ENCODE data around the gene ANKS1A.
"Not testable (repeated sequence)": the region's sequence is repeated elsewhere in the genome, so short reads cannot be mapped to it uniquely, and the experiment has no call there.

Gene ANKS1A

DNA sequence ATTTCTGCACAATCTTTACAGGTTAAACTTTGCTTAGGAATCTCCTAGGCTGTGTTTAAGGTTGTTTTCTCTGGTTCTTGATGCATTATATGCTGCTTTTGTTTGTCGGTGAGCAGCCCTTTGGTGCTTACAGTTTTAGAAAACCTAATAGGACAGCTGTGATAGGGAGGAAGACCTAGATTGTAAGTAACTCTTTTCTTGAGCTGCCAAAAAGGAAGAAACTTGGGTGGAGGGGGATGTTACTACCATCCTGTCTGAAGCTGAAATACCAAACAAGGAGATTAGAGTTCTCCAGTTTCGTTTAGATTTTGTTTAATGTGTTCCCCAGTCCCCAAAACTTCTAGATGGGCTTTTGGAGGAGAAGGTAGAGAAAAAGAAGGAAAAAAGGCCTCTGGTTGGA lies 72.0 kb downstream of the ANKS1A start:
- no peak for DNase-seq

DNA sequence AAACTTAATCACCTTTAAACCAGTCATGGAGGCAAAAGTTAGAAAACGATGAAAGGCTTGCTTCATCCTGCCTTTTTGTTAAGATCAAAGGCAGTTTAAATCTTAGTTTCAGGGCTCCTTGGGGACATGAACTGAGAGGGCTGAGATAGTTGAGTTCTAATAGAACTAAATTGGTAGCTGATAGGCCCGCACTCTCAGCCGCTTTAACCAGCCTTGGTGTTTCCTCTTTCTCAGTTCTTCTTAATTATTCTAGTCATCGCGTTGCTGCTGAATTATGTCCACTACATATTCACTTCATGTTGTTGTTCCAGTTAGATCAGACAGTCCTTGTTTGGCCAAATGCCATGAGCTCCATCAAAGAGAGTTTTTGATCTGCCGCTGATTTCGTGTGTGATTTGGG lies 72.5 kb downstream of the ANKS1A start:
- DNase-seq: no peak

DNA sequence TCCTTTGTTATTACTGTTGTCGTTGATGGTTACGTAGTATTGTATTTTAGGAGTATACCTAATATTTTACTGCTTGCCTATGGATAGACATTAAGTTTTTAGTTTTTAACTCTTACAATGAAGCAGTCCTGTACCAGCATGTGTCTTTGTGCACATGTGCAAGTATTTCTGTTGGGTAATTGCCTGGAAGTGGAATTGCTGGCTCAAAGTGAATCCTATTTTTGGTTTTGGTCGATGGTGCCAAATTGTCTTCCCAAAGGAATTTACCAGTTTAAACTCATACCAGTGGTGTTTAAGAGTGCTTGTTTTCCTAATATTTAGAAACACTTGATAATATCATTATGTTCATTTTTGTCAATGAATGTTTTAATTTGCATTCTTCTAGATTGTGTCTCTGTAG lies 75.5 kb downstream of the ANKS1A start:
- no peak for DNase-seq

DNA sequence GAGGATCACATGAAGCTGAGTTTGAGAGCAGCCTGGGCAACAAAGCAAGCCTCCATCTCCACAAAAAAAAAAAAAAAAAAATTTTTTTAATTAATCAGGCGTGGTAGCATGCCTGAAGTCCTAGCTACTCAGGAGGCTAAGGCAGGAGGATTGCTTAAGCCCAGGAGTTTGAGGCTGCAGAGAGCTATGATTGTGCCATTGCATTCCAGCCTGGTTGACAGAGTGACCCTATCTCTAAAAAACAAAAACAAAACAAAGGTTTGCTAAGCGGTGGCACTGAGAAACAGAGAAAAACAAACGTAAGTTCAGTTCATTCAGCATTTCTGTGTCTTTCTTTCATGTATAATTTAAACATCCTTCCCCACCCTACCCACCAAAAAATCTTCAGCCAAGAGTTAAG lies 78.4 kb downstream of the ANKS1A start:
- no peak for DNase-seq

DNA sequence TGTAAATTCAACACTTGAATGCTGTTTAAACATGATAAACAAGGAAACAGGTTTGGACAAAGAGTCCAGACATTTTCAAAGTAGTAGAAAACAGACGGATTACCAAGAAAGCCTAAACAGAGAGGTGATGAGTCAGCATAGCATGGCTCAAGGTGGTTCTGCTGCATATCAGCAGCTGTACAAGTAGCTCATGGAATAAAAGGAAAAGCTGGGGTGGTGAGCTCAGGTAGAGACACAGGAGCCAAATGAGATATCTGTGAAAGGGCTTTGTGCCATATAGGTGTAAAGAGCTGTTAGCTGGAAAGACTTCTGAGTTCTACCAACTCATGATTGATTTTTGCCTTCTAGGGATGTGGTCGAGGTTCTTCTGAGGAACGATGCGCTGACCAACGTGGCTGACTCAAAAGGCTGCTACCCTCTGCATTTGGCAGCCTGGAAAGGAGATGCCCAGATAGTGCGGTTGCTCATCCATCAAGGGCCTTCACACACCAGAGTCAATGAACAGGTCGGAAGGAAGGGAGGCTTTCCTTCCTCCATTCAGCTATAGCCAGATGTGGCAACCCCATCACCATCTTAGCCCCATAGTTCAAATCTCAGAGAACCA lies 80.7 kb downstream of the ANKS1A start:
- no peak for DNase-seq

DNA sequence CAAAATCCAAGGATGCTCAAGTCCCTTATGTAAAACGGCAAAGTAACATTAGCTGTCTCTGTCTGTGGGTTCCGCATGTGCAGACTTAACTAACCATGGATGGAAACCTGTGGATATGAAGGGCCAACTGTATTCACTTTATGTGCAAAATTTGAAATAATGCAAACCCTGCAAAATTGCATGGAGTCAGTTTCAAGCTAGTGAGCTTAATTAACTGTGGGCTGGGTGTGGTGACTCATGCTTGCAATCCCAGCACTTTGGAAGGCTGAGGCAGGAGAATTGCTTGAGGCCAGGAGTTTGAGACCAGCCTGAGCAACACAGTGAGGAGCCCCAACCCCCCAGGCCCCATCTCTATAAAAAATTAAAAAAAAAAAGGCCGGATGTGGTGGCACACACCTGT lies 81.4 kb downstream of the ANKS1A start:
- DNase-seq: no peak

DNA sequence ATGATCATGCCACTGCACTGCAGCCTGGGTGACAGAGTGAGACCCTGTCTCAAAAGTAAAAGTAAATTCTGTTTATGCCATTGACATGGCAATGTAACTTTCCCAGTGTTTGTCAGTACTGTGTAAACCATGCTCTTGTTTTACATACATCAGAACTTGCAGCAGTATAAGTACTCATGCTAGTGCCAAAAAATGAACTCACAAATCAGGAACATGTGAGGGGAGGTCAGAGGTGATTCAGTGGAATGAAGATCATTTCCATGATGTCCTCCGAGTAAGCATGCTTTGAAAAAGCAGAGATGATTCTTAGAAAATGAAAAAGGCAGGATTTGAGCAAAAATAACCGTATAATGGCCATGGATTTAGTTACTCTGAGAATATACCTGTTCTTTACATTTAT lies 81.9 kb downstream of the ANKS1A start:
- DNase-seq: no peak

- DNase-seq: no peak
Measured at GRCh38 chr6:34973547-34974248, 84.6 kb downstream of the ANKS1A start.

GRCh38 chr6:34974249-34974642 lies 85.2 kb downstream of the ANKS1A start:
- DNase-seq: no peak

GRCh38 chr6:34976239-34976638 lies 87.2 kb downstream of the ANKS1A start:
- DNase-seq: no peak

DNA sequence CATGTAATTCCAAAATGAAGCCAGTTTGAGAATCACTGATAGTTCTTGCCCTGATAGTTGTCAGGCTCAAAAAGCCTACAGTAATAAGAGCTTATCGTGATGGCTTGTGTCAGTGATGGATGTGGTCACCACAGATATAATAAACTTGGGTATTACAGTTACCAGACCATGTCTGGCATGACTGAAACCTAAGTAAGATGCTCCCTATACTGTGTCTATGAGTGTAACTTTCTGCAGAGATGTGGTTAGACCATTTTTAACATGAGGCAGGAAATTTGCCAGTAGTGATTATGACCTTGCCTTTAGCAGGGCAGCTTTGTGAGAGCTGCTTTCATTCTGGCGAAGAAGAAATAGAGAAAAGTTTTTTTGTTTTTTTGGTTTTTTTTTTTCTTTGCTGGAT lies 90.2 kb downstream of the ANKS1A start:
- no peak for DNase-seq

DNA sequence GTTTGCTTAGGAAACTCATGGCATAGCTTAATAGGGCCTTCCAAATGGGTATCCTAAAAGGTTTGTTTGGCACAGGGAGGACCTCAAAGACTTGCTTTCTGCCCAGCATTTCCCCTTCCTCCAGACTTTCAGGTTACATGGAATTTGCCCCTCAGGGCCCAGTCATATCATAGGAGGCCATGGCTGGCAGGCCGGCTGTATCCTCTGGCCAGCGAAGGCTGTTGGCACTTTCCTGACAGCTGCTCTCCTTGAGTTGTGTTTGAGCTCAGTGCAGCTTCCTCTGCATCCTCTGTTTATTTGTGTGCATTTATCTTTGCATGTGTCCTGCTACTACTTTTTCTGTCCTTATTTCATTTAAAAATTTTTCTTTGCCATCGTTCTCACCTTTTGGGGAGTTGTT lies 90.9 kb downstream of the ANKS1A start:
- DNase-seq: no peak

- no peak for DNase-seq
Measured at GRCh38 chr6:34981366-34981765, 92.3 kb downstream of the ANKS1A start.

DNA sequence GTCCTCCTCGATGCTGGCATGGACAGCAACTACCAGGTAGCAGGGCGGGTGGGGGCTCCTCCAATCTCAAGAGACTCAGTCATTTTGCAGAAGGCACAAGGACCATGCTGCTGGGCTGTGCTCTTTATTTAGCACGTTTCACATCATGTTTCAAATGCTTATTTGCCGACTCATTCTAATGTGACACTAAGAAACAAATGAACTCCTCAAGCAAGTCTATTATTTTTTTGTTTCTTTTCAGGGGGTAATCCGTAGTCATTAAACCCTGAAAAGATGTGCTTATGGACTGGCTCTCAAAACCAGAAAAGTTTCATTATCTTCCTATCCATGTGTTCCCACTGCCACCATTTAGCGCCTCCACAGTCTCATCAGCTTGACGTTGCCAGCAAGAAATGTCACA lies 92.9 kb downstream of the ANKS1A start:
- no peak for DNase-seq

DNA sequence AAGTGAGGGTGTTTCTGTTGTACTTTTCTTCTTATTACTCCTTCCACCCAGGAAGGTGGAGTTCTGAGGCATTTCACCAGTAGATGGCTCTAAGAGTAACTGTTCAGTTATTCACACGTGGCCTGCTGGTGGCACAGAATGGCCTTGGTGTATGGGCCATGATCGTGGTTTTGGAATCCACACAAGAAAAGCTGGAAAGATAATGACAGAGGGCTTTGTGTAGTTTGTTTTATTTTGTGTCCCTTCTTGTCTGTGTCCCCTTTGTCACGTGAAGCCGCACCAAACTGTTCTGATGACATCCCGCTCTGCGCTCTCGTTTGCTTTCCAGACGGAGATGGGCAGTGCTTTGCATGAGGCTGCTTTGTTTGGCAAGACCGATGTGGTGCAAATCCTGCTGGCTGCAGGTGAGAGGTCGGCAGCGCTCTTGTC lies 93.4 kb downstream of the ANKS1A start:
- no peak for DNase-seq

DNA sequence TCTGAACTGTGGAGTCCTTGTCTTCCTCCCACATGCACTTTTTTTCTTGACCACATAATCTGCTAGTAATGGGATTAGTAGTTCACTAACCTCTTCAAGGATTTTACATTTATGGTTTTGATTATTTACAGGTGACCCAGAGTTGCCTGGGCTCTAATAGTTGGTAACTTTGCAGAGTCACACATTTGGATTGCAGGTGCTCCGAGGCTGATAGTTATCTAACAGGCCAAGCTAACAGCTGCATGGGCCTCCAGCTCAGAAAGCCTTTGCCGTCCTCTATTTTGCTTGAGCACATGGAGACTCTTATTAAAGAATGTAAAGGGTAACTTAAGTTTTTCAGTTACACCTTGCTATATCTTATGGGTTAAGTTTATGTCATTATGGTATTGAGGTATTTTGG lies 95.4 kb downstream of the ANKS1A start:
- DNase-seq: no peak

DNA sequence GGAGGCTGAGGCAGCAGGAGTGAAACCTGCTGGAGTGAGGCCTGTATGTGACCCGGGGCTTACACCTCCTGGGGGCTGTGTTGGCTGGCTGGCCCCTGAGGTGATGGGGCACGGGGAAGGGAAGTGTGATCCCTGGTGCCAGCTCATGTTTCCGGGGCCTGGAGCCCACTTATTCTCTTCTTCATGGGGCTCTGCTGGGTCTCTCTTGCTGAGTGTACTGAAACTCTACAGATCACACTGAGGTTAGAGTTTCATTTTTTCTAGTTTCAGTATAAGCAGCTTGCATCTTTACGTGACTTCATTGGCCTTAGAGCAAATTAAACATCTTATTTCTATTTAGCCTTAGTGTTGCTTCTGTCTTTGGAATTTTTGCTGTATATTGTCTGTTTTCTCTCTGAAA lies 96.2 kb downstream of the ANKS1A start:
- no peak for DNase-seq

DNA sequence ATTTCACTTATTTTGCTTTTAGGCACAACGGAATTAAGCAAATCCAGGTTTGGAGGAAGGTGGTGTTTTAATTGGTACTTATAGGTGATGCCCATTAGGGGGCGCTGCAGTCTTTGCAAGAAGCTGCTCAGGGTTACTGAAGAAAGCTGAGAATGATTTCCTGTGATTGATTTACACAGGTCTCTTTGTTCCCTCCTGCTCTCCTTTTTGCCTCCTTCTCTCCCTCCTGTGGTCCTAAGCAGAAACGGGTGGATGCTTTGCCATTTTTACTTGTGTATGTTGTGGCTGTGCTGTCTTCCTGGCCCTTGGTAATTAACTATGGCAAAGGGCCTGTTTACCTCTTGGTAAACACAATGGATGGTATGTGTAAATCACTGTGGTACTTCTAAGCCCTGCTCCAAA lies 97.8 kb downstream of the ANKS1A start:
- peak; percentile 36 to 37 for DNase-seq

GRCh38 chr6:34987506-34987905 lies 98.5 kb downstream of the ANKS1A start:
- DNase-seq: no peak

DNA sequence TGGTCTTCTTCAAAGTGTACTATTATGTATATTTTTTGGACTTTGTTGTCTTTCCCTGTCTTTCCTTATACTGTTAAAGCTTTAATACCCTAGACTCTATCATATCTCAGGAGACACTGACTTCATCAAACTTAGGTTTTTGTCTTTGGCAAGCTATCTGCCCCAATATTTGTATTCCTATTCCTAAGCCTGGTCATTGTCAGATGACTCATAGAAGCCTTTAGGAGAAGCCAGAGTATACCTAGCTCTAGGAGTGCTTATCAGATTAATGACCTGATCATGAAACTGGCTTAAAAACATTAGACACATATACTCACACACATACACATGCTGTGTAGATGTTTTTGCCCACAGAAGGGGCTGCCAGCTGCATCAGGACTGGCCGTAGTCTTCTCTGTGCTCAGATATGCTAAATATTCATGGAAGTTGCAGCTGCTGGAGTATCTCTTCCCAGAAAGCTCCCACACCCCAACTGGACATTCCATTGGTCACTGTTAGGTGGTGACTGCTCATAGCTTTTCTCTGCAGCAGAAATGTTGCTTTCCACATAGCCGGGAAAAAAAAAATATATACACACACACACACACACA lies 102.0 kb downstream of the ANKS1A start:
- no peak for DNase-seq

GRCh38 chr6:34992376-34992775 lies 103.3 kb downstream of the ANKS1A start:
- DNase-seq: no peak

DNA sequence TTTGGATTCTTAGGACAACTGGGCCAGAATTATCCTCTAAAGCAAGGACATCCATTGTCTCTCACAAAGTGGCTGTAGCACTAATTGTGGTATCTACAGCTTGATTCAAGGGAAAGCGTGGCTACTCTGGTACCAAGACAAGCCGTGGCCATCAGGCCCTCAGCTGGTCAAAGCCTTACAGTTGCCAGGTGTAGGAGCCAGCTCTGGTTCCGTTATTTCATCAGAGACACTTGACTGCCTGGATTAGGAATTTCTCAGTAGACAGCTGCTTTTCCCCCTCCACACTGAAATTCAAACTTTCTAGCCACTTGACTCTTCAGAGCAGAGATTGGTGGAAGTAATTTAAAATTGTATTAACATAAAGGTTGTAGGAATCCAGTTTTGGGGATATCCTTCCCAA lies 104.2 kb downstream of the ANKS1A start:
- no peak for DNase-seq

DNA sequence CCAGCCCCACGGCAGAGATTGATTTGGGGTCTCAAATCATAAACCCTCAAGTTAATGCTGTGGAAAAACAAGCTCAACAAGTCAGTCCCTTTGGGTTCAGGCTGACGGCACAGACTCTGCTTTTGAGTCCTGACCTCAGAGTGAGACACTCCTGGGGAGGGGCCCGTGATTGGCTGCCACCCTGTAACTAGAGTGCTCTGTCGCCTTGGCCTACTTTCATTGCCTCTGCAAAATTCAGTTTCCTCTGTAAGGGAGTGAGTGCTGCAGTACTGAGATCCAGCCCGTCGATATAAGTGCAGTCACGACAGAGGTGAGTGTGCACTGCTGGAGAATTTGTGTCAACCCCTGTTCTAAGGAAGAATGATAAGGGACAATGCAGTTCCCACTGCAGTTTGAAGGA lies 105.6 kb downstream of the ANKS1A start:
- DNase-seq: no peak

DNA sequence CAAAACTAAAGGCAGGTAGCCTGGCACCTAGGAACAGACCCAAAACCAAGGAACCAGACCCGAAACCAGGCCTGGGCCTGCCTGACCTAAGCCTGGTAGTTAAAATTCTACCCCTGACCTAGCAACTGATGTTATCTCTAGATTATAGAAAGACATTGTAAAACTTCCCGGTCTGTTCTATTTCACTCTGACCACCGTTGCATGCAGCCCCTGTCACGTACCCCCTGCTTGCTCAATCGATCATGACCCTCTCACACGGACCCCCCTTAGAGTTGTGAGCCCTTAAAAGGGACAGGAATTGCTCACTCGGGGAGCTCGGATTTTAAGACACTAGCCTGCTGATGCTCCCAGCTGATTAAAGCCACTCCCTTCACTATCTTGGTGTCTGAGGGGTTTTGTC lies 109.4 kb downstream of the ANKS1A start:
- not testable (repeated sequence) for DNase-seq

DNA sequence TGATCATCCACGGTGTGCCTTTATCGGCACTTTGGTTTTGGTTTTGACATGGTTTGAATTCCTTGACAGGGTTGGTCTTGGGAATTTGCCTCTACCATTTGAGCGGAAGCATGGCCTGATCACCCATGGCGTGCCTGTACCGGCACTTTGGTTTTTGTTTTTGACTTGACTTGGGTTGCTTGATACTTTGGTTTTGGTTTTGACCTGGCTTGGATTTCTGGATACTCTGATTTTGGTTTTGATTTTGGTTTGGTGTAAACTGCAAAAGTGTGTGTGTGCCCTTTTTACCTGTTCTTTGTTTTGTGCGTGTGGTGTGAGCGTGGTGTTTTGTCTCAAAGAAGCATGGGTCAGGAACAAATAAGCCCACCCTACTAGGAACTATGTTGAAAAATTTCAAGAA lies 110.1 kb downstream of the ANKS1A start:
- not testable (repeated sequence) for DNase-seq

All from NCI-H1930 (cell line).